ENCODE measurements around the gene ESRP2.

ESRP2 gene

GRCh38 chr16:68214726-68215125, 21.2 kb downstream of the ESRP2 start:
- DNase-seq = no peak

GRCh38 chr16:68206245-68206644, 29.7 kb downstream of the ESRP2 start:
- DNase-seq = no peak

GRCh38 chr16:68202091-68202519, 33.8 kb downstream of the ESRP2 start:
- DNase-seq = peak; percentile 71

- no peak for DNase-seq
Measured at GRCh38 chr16:68200088-68200783, 35.7 kb downstream of the ESRP2 start.

- no peak for DNase-seq
Measured at GRCh38 chr16:68197250-68197649, 38.7 kb downstream of the ESRP2 start.

GRCh38 chr16:68194251-68194650, 41.7 kb downstream of the ESRP2 start:
- DNase-seq = no peak

GRCh38 chr16:68190736-68191510, 45.0 kb downstream of the ESRP2 start:
- no peak for DNase-seq

GRCh38 chr16:68190081-68190480, 45.8 kb downstream of the ESRP2 start:
- no peak for DNase-seq

GRCh38 chr16:68188170-68188569, 47.8 kb downstream of the ESRP2 start:
- DNase-seq = no peak

- no peak for DNase-seq
Measured at GRCh38 chr16:68187505-68187904, 48.4 kb downstream of the ESRP2 start.

GRCh38 chr16:68186877-68187276, 49.0 kb downstream of the ESRP2 start:
- no peak for DNase-seq

- no peak for DNase-seq
Measured at GRCh38 chr16:68183046-68183445, 52.9 kb downstream of the ESRP2 start.

GRCh38 chr16:68179855-68180254, 56.1 kb downstream of the ESRP2 start:
- no peak for DNase-seq

GRCh38 chr16:68179196-68179795, 56.6 kb downstream of the ESRP2 start:
- no peak for DNase-seq
